HL-60 (cell line): ENCODE measurements around the gene NFASC.

Experiments
- DNase-seq, 2 experiments: peaks; one replicate each; pipeline ENCODE4 v3.0.0-alpha.2; 2010 to 2020; ENCODE audit warnings: low read depth in 1 of 2, low spot score in 1 of 2
- H3K27ac ChIP-seq: fragments of 250-450 bp; sonication (Bioruptor Pico); replicated peaks from 2 replicates; pipeline ENCODE4 v1.5.1; 2020; ENCODE audit warnings: mild to moderate bottlenecking, moderate library complexity
- H3K27me3 ChIP-seq: fragments of 250-450 bp; sonication (Bioruptor Pico); 2 replicates; pipeline ENCODE4 v1.5.1; 2021; ENCODE audit warnings: mild to moderate bottlenecking, moderate library complexity; ENCODE audit not compliant: insufficient read depth, poor library complexity, severe bottlenecking
- H3K4me3 ChIP-seq: replicated peaks from 2 replicates; pipeline ENCODE4 v1.5.1; 2011; ENCODE audit warnings: mild to moderate bottlenecking, control low read depth, low read length; ENCODE audit not compliant: insufficient read depth
- GABPA ChIP-seq: IDR thresholded peaks from 2 replicates; pipeline ENCODE4 v1.6.1; 2012; ENCODE audit warnings: low read depth
- POLR2AphosphoS5 ChIP-seq: IDR thresholded peaks from 2 replicates; pipeline ENCODE4 v1.6.1; 2012; ENCODE audit warnings: low read depth
- SPI1 ChIP-seq: IDR thresholded peaks from 2 replicates; pipeline ENCODE4 v1.6.1; 2012; ENCODE audit warnings: low read depth, mild to moderate bottlenecking, borderline replicate concordance
- TF ChIP-seq, protein P1 (sequence below): IDR thresholded peaks from one replicate; pipeline ENCODE4 v1.5.1; 2011; ENCODE audit warnings: low read length, control low read depth, inconsistent platforms; ENCODE audit not compliant: insufficient read depth
- TF ChIP-seq, protein P2 (sequence below): IDR thresholded peaks from 2 replicates; pipeline ENCODE4 v1.6.1; 2012; ENCODE audit warnings: low read depth; ENCODE audit not compliant: insufficient replicate concordance

NFASC gene

DNA sequence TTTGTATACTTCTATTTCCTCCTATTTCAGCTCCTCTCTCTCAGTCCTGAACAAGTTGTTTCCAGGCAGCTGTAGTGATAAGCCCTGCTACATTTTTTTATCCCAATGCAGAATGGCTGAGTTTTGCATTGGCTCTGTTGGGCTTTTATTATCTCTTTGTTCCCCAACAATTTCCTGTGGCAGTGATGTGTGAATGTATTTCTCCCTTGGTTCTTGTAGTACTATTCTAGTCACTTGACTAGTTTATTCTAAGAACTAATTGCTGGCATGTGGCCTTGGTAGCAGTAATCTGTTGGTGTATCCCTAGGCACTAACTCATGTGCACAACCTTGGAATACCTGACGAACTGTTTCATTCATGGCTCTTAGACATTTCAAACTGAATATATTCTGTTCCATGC, 60.7 kb downstream of the NFASC start:
- no peak for DNase-seq
- no peak overlapping the region for H3K4me3 ChIP-seq
- no peak overlapping the region for H3K27ac ChIP-seq
- TF ChIP-seq GABPA = no peak
- TF ChIP-seq POLR2AphosphoS5 = no peak
- TF ChIP-seq, protein P1, sequence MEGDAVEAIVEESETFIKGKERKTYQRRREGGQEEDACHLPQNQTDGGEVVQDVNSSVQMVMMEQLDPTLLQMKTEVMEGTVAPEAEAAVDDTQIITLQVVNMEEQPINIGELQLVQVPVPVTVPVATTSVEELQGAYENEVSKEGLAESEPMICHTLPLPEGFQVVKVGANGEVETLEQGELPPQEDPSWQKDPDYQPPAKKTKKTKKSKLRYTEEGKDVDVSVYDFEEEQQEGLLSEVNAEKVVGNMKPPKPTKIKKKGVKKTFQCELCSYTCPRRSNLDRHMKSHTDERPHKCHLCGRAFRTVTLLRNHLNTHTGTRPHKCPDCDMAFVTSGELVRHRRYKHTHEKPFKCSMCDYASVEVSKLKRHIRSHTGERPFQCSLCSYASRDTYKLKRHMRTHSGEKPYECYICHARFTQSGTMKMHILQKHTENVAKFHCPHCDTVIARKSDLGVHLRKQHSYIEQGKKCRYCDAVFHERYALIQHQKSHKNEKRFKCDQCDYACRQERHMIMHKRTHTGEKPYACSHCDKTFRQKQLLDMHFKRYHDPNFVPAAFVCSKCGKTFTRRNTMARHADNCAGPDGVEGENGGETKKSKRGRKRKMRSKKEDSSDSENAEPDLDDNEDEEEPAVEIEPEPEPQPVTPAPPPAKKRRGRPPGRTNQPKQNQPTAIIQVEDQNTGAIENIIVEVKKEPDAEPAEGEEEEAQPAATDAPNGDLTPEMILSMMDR = no peak
- TF ChIP-seq, protein P2, sequence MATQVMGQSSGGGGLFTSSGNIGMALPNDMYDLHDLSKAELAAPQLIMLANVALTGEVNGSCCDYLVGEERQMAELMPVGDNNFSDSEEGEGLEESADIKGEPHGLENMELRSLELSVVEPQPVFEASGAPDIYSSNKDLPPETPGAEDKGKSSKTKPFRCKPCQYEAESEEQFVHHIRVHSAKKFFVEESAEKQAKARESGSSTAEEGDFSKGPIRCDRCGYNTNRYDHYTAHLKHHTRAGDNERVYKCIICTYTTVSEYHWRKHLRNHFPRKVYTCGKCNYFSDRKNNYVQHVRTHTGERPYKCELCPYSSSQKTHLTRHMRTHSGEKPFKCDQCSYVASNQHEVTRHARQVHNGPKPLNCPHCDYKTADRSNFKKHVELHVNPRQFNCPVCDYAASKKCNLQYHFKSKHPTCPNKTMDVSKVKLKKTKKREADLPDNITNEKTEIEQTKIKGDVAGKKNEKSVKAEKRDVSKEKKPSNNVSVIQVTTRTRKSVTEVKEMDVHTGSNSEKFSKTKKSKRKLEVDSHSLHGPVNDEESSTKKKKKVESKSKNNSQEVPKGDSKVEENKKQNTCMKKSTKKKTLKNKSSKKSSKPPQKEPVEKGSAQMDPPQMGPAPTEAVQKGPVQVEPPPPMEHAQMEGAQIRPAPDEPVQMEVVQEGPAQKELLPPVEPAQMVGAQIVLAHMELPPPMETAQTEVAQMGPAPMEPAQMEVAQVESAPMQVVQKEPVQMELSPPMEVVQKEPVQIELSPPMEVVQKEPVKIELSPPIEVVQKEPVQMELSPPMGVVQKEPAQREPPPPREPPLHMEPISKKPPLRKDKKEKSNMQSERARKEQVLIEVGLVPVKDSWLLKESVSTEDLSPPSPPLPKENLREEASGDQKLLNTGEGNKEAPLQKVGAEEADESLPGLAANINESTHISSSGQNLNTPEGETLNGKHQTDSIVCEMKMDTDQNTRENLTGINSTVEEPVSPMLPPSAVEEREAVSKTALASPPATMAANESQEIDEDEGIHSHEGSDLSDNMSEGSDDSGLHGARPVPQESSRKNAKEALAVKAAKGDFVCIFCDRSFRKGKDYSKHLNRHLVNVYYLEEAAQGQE = no peak
- TF ChIP-seq SPI1 = no peak
- H3K27me3 ChIP-seq = no peaks in the 10 kb centered on the region

DNA sequence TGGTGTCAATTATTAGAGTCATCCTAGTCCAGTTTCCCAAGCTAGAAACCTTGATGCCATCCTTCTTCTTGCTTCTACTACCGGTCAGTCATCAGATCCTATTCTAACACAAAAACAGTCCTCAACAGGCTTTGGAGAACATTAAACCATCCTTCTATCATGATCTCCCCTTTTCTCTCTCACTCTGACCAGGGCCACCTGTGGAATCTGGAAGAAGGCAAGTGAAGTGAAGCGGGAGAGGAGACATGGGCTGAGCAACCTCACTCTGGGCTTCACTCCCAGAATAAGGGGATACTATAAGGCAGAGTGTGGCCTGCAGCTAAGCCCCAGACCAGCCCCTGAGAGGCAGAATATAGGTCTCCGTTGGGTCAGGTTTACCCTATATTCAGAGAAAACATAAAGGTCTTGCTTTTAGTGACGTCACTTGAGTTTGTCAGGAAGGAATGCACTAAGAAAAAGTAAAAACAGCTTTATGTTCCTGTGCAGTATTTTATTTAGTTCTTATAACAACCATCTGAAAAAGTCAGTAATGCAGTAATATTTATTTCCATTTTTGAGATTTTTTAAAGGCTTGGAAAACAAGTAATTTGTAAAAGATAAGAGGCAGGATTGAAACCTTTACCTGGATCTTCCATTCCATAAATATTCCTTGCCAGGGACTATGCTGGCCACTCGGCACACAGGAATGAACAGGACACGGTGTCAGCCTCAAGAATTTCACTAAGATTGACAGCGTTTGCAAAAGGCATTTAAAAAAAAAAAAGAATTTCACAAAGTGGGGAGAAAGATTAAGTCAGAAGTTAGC, 61.3 kb downstream of the NFASC start:
- no peak for DNase-seq
- H3K27ac ChIP-seq = no peak overlapping the region
- no peaks in the 10 kb centered on the region for H3K27me3 ChIP-seq
- H3K4me3 ChIP-seq = no peak overlapping the region
- TF ChIP-seq SPI1 = no peak
- TF ChIP-seq POLR2AphosphoS5 = no peak
- TF ChIP-seq, protein P1 = no peak
- no peak for TF ChIP-seq GABPA

DNA sequence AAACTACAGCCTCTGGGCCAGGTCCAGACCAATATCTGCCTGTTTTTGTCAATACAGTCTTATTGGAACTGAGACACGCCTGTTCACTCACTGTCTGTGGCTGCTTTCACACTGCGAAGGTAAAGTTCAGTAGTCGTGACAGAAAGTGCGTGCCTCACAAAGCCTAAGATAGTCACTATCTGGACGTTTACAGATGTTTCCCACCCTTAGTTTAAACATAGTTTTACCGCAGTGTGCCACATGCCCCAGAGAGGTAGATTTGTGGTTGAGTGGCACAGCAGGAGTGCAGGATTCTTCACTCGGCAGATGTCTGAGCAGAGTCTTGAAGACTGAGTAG, 61.9 kb downstream of the NFASC start:
- no peak for TF ChIP-seq POLR2AphosphoS5
- TF ChIP-seq, protein P1 = no peak
- TF ChIP-seq GABPA = no peak
- TF ChIP-seq, protein P2 = no peak
- TF ChIP-seq SPI1 = no peak
- H3K27ac ChIP-seq = no peak overlapping the region
- H3K4me3 ChIP-seq = no peak overlapping the region
- no peak for DNase-seq
- H3K27me3 ChIP-seq = no peaks in the 10 kb centered on the region

DNA sequence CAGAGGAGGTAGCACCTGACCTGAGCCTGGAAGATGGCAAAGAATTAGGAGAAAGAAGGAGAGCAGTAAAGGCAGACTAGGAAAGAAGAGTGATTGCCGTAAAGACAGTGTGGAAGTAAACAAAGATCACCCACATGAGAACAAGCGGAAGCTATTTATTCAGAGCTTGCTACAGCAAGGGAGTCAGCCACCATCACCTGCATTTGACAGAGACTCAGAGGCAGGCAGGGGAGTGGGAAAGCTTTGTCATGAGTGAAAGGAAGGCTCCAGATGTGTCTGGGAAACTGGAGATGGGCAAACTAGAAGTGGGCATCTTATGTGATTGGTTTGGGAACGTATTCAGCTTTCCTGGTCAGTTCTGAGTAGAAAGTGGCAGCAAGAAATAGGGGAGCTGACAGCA, 64.5 kb downstream of the NFASC start:
- DNase-seq = no peak
- Histone ChIP-seq H3K4me3 (no peak overlapping the region), H3K27ac (no peak overlapping the region), H3K27me3 (no peaks in the 10 kb centered on the region)
- TF ChIP-seq GABPA = no peak
- TF ChIP-seq, protein P2 = no peak
- TF ChIP-seq POLR2AphosphoS5 = no peak
- TF ChIP-seq, protein P1 = no peak
- TF ChIP-seq SPI1 = no peak
